Activated T-helper 1 cell treated with Interleukin-2 at 50 U/mL for 16 hours (primary cell): Measurements from ENCODE around the gene RTKN.
A peak's percentile ranks its signal among the peaks of the same experiment; 100 is the strongest.
"Not testable (repeated sequence)": the region's sequence is repeated elsewhere in the genome, so short reads cannot be mapped to it uniquely, and the experiment has no call there.

Experiments
- DNase-seq: peaks from one replicate; pipeline ENCODE4 v3.0.0-alpha.2; 2020; ENCODE audit warnings: low read depth

Gene RTKN

GRCh38 chr2:74438248-74438647 is 3.5 kb downstream of the RTKN start:
- no peak for DNase-seq

- no peak for DNase-seq
These were observed 4.7 kb downstream of the RTKN start for GRCh38 chr2:74436848-74437695.

GRCh38 chr2:74436111-74436805 is 5.5 kb downstream of the RTKN start:
- DNase-seq = no peak

GRCh38 chr2:74430502-74430901 is 11.2 kb downstream of the RTKN start:
- no peak for DNase-seq

GRCh38 chr2:74429487-74430451 is 12.0 kb downstream of the RTKN start:
- DNase-seq = no peak

- DNase-seq = no peak
These were observed 13.1 kb downstream of the RTKN start for GRCh38 chr2:74428675-74429074.

- DNase-seq = no peak
These were observed 14.2 kb downstream of the RTKN start for GRCh38 chr2:74427551-74427950.

GRCh38 chr2:74426181-74426758 is 15.5 kb downstream of the RTKN start:
- no peak for DNase-seq

- DNase-seq = no peak
These were observed 16.2 kb downstream of the RTKN start for GRCh38 chr2:74425523-74425922.

- no peak for DNase-seq
These were observed 16.7 kb downstream of the RTKN start for GRCh38 chr2:74424995-74425406.

GRCh38 chr2:74424139-74424992 is 17.4 kb downstream of the RTKN start:
- DNase-seq = no peak

- DNase-seq = no peak
These were observed 18.3 kb downstream of the RTKN start for GRCh38 chr2:74423231-74424095.

- peak; percentile 94 for DNase-seq
These were observed 20.4 kb downstream of the RTKN start, which contains the start of the genes C2orf81 and WDR54 for GRCh38 chr2:74421221-74421870. C2orf81 (minus strand) TSS chr2:74421619; CDS start chr2:74421560, 59 bp downstream. WDR54 (plus strand) TSS chr2:74421730; CDS start chr2:74422154, 424 bp downstream.

GRCh38 chr2:74420443-74421103 is 21.2 kb downstream of the RTKN start:
- DNase-seq = not testable (repeated sequence)

- no peak for DNase-seq
These were observed 21.7 kb downstream of the RTKN start for GRCh38 chr2:74420006-74420405.

- no peak for DNase-seq
These were observed 22.4 kb downstream of the RTKN start for GRCh38 chr2:74419345-74419744.

GRCh38 chr2:74418312-74418711 is 23.4 kb downstream of the RTKN start:
- no peak for DNase-seq

GRCh38 chr2:74417763-74418162 is 24.0 kb downstream of the RTKN start:
- no peak for DNase-seq

GRCh38 chr2:74417197-74417596 is 24.5 kb downstream of the RTKN start:
- DNase-seq = no peak
